SK-N-SH (cell line): Measurements from ENCODE around the gene ADAMTSL1. TPM values are rescaled to one million over a fixed set of nuclear protein-coding genes. Genes with fewer than 3 reads are reported as not detected.
A peak's percentile ranks its signal among the peaks of the same experiment; 100 is the strongest.

ENCODE experiments used
- CTCF ChIA-PET: fragments of 300-600, 350-600 bp; formaldehyde crosslinking; extraction: SDS; loops from one replicate; lab custom pipeline; 2021; lab: Yijun Ruan, JAX
- POLR2A ChIA-PET: fragments of 350-600 bp; sonication (Branson Sonifier 250); formaldehyde crosslinking; extraction: SDS; loops from one replicate; lab custom pipeline; 2020; ENCODE audit warnings: antibody characterized with exemption, inconsistent platforms; lab: Yijun Ruan, JAX
- DNase-seq: peaks from one replicate; pipeline ENCODE4 v3.0.0; 2012
- H2AFZ ChIP-seq: fragments of 200-600 bp; sonication (generic); 2 replicates; pipeline ENCODE4 v1.8.1; 2016; ENCODE audit warnings: antibody characterized with exemption, mild to moderate bottlenecking, low read depth
- H3F3A ChIP-seq: fragments of 200-600 bp; sonication (generic); replicated peaks from 2 replicates; pipeline ENCODE3; 2016; ENCODE audit warnings: antibody characterized with exemption, mild to moderate bottlenecking; ENCODE audit not compliant: insufficient read depth
- H3K27ac ChIP-seq, 2 experiments: fragments of 200-500 bp in 1 of 2; fragments of 200-600 bp in 1 of 2; sonication (Bioruptor generic) in 1 of 2; sonication (generic), shearing (Covaris generic) in 1 of 2; 2 replicates each; pipeline versions ENCODE4 v1.5.1 to v1.6.1; 2014 to 2016; ENCODE audit warnings: low read depth in 2 of 2, inconsistent platforms in 1 of 2, low read length in 1 of 2, mild to moderate bottlenecking in 1 of 2, mixed read lengths in 1 of 2
- H3K27me3 ChIP-seq: fragments of 200-600 bp; sonication (generic), shearing (Covaris generic); 2 replicates; pipeline ENCODE4 v1.6.1; 2016; ENCODE audit warnings: mixed run types; ENCODE audit not compliant: insufficient read depth
- H3K36me3 ChIP-seq, 2 experiments: fragments of 200-500 bp in 1 of 2; fragments of 200-600 bp in 1 of 2; sonication (Bioruptor generic) in 1 of 2; sonication (generic) in 1 of 2; replicated peaks in 1 of 2; 2 replicates each; pipeline versions ENCODE3 to v1.5.1; 2014 to 2016; ENCODE audit warnings: low read length in 1 of 2, mild to moderate bottlenecking in 1 of 2; ENCODE audit not compliant: insufficient read depth in 2 of 2, control insufficient read depth in 1 of 2
- H3K4me1 ChIP-seq, 2 experiments: fragments of 200-500 bp in 1 of 2; fragments of 200-600 bp in 1 of 2; sonication (Bioruptor generic) in 1 of 2; sonication (generic), shearing (Covaris generic) in 1 of 2; 2 replicates each; pipeline versions ENCODE4 v1.5.1 to v1.6.1; 2014 to 2016; ENCODE audit warnings: low read depth in 1 of 2, low read length in 1 of 2, mixed run types in 1 of 2; ENCODE audit not compliant: insufficient read depth in 2 of 2, control insufficient read depth in 1 of 2
- H3K4me2 ChIP-seq: fragments of 200-600 bp; sonication (generic), shearing (Covaris generic); 2 replicates; pipeline ENCODE4 v1.6.1; 2017; ENCODE audit warnings: mixed run types
- H3K4me3 ChIP-seq, 2 experiments: fragments of 200-500 bp in 1 of 2; fragments of 200-600 bp in 1 of 2; sonication (Bioruptor generic) in 1 of 2; sonication (generic), shearing (Covaris generic) in 1 of 2; 2 replicates each; pipeline versions ENCODE4 v1.5.1 to v1.8.1; 2014 to 2016; ENCODE audit warnings: low read depth in 2 of 2, inconsistent platforms in 1 of 2, low read length in 1 of 2, mild to moderate bottlenecking in 1 of 2, mixed read lengths in 1 of 2, moderate library complexity in 1 of 2
- H3K79me2 ChIP-seq: fragments of 200-600 bp; sonication (generic); 2 replicates; pipeline ENCODE4 v1.8.1; 2017; ENCODE audit warnings: mild to moderate bottlenecking; ENCODE audit not compliant: insufficient read depth
- H3K9ac ChIP-seq: fragments of 200-600 bp; sonication (generic); 2 replicates; pipeline ENCODE4 v1.6.1; 2017; ENCODE audit warnings: mixed run types
- H3K9me2 ChIP-seq: fragments of 200-600 bp; sonication (generic); 2 replicates; pipeline ENCODE4 v1.6.1; 2017; ENCODE audit warnings: mixed run types
- H3K9me3 ChIP-seq: fragments of 200-600 bp; sonication (generic); 2 replicates; pipeline ENCODE4 v1.6.1; 2017; ENCODE audit warnings: mixed run types, mild to moderate bottlenecking, moderate library complexity
- H4K20me1 ChIP-seq: fragments of 200-600 bp; sonication (generic); 2 replicates; pipeline ENCODE4 v1.6.1; 2017; ENCODE audit warnings: mild to moderate bottlenecking, mixed run types; ENCODE audit not compliant: insufficient read depth
- CHD2 ChIP-seq: fragments of 150-350 bp; IDR thresholded peaks from 2 replicates; pipeline ENCODE4 v1.6.1; 2018; ENCODE audit warnings: low read length; ENCODE audit not compliant: partially characterized antibody
- EZH2phosphoT487 ChIP-seq: fragments of 200-600 bp; sonication (generic); IDR thresholded peaks from 2 replicates; pipeline ENCODE4 v1.6.1; 2017; ENCODE audit warnings: low read depth, mixed run types, mild to moderate bottlenecking, antibody characterized with exemption, moderate library complexity, borderline replicate concordance
- FOSL2 ChIP-seq: IDR thresholded peaks from 2 replicates; pipeline ENCODE4 v1.4.0; 2012; ENCODE audit warnings: low read depth, mild to moderate bottlenecking, moderate library complexity, borderline replicate concordance
- MEF2A ChIP-seq: IDR thresholded peaks from 2 replicates; pipeline ENCODE4 v1.4.0; 2012; ENCODE audit warnings: low read depth, borderline replicate concordance
- MXI1 ChIP-seq: IDR thresholded peaks from 2 replicates; pipeline ENCODE4 v1.6.1; 2012; ENCODE audit warnings: mild to moderate bottlenecking, low read depth, low read length, improper control_type of control experiment
- NFIC ChIP-seq: IDR thresholded peaks from 2 replicates; pipeline ENCODE4 v1.4.0; 2012; ENCODE audit warnings: borderline replicate concordance
- NRF1 ChIP-seq: IDR thresholded peaks from 2 replicates; pipeline ENCODE4 v1.6.1; 2012; ENCODE audit warnings: low read depth, mild to moderate bottlenecking, low read length
- POLR2AphosphoS5 ChIP-seq: IDR thresholded peaks from 2 replicates; pipeline ENCODE4 v1.6.1; 2012; ENCODE audit warnings: low read depth, low read length
- TCF12 ChIP-seq: IDR thresholded peaks from 2 replicates; pipeline ENCODE4 v1.4.0; 2012
- TEAD4 ChIP-seq: IDR thresholded peaks from 2 replicates; pipeline ENCODE4 v1.4.0; 2012; ENCODE audit warnings: mild to moderate bottlenecking, borderline replicate concordance; ENCODE audit not compliant: insufficient read depth
- WGBS: methylation state at CpG from one replicate; pipeline ENCODE4 v1.1.6; 2017; ENCODE audit warnings: low lambda C conversion rate; 5-methylcytosine and 5-hydroxymethylcytosine counted together
- polyA plus RNA-seq, 3 experiments: library from polyadenylated mRNA; depleted of rRNA; stranded (reverse); fragments of >200 nt; gene quantifications; 2 replicates each; pipeline ENCODE4 v1.2.3, GENCODE V29; 2012
- TF ChIP-seq, protein P1 (sequence below): IDR thresholded peaks from 2 replicates; pipeline ENCODE4 v1.6.1; 2012; ENCODE audit warnings: mild to moderate bottlenecking, low read depth, low read length, moderate library complexity
- TF ChIP-seq, protein P2 (sequence below): IDR thresholded peaks from 2 replicates; pipeline ENCODE4; 2012
- TF ChIP-seq, protein P3 (sequence below): IDR thresholded peaks from 2 replicates; pipeline ENCODE4 v1.4.0; 2012; ENCODE audit warnings: low read depth, borderline replicate concordance

Gene ADAMTSL1
- polyA plus RNA-seq, 1 of the 3 experiments (the other 2 are of a cell fraction), result 114 TPM

DNA sequence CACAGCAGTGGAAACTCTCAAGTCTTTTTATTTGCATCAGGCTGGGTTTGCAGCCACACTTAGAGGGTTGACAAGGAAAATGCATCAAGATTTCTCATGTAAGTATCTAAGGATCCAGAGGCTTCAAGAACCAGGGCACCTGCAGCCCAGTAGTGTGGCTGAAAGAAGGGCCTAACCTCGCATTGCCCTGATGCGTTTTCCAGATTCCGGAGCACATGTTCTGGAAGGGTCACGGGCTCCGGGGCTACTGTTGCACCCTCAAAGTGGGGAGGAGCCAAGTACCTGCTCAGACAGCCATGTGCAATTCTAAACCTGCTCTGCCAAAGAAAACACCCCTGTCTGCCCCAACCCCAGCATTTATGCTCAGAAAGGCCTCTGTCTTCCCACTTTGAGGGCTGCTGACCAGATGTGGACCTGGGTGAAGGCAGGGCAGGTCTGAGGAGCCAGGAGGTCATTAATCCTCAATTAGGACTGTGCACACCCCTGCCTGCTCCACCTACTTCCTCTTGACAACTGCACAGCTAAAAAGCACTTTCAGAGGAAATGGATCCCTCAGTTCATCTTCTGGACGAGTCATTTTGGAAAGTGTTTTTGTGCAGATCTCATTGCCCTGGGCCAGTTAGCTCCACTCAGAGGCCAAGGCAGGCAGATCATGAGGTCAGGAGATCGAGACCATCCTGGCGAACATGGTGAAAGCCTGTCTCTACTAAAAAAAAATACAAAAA lies 448.4 kb downstream of the ADAMTSL1 start:
- DNase-seq, result peak; percentile 48
- no peaks in the 10 kb centered on the region for H3K36me3 ChIP-seq
- no peaks in the 10 kb centered on the region for H3F3A ChIP-seq
- no peak overlapping the region for H3K9ac ChIP-seq
- H3K27me3 ChIP-seq, result no peaks in the 10 kb centered on the region
- no peak overlapping the region for H3K4me3 ChIP-seq
- no peak overlapping the region for H3K4me2 ChIP-seq
- H2AFZ ChIP-seq, result no peak overlapping the region
- H4K20me1 ChIP-seq, result no peaks in the 10 kb centered on the region
- H3K4me1 ChIP-seq, result peaks cover 7 to 10% of the 10 kb centered on the region in 2 experiments; a peak in 2 of 4 replicates
- CTCF ChIA-PET, result no interaction called here
- no peaks in the 10 kb centered on the region for H3K79me2 ChIP-seq
- H3K9me3 ChIP-seq, result no peaks in the 10 kb centered on the region
- no peak for TF ChIP-seq MXI1
- TF ChIP-seq POLR2AphosphoS5, result no peak
- TF ChIP-seq, protein P1, sequence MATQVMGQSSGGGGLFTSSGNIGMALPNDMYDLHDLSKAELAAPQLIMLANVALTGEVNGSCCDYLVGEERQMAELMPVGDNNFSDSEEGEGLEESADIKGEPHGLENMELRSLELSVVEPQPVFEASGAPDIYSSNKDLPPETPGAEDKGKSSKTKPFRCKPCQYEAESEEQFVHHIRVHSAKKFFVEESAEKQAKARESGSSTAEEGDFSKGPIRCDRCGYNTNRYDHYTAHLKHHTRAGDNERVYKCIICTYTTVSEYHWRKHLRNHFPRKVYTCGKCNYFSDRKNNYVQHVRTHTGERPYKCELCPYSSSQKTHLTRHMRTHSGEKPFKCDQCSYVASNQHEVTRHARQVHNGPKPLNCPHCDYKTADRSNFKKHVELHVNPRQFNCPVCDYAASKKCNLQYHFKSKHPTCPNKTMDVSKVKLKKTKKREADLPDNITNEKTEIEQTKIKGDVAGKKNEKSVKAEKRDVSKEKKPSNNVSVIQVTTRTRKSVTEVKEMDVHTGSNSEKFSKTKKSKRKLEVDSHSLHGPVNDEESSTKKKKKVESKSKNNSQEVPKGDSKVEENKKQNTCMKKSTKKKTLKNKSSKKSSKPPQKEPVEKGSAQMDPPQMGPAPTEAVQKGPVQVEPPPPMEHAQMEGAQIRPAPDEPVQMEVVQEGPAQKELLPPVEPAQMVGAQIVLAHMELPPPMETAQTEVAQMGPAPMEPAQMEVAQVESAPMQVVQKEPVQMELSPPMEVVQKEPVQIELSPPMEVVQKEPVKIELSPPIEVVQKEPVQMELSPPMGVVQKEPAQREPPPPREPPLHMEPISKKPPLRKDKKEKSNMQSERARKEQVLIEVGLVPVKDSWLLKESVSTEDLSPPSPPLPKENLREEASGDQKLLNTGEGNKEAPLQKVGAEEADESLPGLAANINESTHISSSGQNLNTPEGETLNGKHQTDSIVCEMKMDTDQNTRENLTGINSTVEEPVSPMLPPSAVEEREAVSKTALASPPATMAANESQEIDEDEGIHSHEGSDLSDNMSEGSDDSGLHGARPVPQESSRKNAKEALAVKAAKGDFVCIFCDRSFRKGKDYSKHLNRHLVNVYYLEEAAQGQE, result no peak
- no peak for TF ChIP-seq EZH2phosphoT487
- TF ChIP-seq CHD2, result no peak
- TF ChIP-seq, protein P2, sequence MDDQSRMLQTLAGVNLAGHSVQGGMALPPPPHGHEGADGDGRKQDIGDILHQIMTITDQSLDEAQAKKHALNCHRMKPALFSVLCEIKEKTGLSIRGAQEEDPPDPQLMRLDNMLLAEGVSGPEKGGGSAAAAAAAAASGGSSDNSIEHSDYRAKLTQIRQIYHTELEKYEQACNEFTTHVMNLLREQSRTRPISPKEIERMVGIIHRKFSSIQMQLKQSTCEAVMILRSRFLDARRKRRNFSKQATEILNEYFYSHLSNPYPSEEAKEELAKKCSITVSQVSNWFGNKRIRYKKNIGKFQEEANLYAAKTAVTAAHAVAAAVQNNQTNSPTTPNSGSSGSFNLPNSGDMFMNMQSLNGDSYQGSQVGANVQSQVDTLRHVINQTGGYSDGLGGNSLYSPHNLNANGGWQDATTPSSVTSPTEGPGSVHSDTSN, result no peak
- no peak for TF ChIP-seq MEF2A
- no peak for TF ChIP-seq NRF1
- TF ChIP-seq NFIC, result no peak
- no peak for TF ChIP-seq FOSL2
- TF ChIP-seq, protein P3, sequence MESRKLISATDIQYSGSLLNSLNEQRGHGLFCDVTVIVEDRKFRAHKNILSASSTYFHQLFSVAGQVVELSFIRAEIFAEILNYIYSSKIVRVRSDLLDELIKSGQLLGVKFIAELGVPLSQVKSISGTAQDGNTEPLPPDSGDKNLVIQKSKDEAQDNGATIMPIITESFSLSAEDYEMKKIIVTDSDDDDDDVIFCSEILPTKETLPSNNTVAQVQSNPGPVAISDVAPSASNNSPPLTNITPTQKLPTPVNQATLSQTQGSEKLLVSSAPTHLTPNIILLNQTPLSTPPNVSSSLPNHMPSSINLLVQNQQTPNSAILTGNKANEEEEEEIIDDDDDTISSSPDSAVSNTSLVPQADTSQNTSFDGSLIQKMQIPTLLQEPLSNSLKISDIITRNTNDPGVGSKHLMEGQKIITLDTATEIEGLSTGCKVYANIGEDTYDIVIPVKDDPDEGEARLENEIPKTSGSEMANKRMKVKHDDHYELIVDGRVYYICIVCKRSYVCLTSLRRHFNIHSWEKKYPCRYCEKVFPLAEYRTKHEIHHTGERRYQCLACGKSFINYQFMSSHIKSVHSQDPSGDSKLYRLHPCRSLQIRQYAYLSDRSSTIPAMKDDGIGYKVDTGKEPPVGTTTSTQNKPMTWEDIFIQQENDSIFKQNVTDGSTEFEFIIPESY, result no peak
- TF ChIP-seq TEAD4, result no peak
- no peak for TF ChIP-seq TCF12
- WGBS, result 74% methylated on average over 6 of the region's 8 CpGs
- H3K27ac ChIP-seq, result no peak overlapping the region
- POLR2A ChIA-PET, result no interaction called here
- no peaks in the 10 kb centered on the region for H3K9me2 ChIP-seq
